ENCODE measurements around the gene ZNF565. TPM values are rescaled to one million over a fixed set of nuclear protein-coding genes. Genes with fewer than 3 reads are reported as not detected.
"Not testable (repeated sequence)": the region's sequence is repeated elsewhere in the genome, so short reads cannot be mapped to it uniquely, and the experiment has no call there.

ZNF565 gene
- polyA plus RNA-seq, 1 experiment, result 3.4 TPM

- DNase-seq (ENCODE audit: low read depth, low spot score), result no peak
- Histone ChIP-seq H3K9me3 (ENCODE audit: control insufficient read depth, insufficient read depth, low read length) (peaks cover 26% of the 10 kb centered on the region), H3K27ac (ENCODE audit: low read depth, low read length) (no peak overlapping the region), H3K4me3 (ENCODE audit: low read depth, low read length) (peak overlapping the region; percentile 45; the same call in 1 of the 2 replicates), H3K27me3 (ENCODE audit: control insufficient read depth, insufficient read depth, low read length) (peaks cover 13% of the 10 kb centered on the region)
- ChIA-PET CTCF (no interaction called here), POLR2A (no interaction called here)
- no peak for TF ChIP-seq CTCF (IDR thresholded peaks at IDR 0.05; ENCODE audit: low read depth, low read length)
Observed at GRCh38 chr19:36246006-36246481, 31.6 kb upstream of the ZNF565 start.

- ChIA-PET CTCF (no interaction called here), POLR2A (no interaction called here)
- Histone ChIP-seq H3K27ac (ENCODE audit: low read depth, low read length) (no peak overlapping the region), H3K27me3 (ENCODE audit: control insufficient read depth, insufficient read depth, low read length) (peaks cover 13% of the 10 kb centered on the region), H3K4me3 (ENCODE audit: low read depth, low read length) (peak overlapping the region; percentile 45), H3K9me3 (ENCODE audit: control insufficient read depth, insufficient read depth, low read length) (peaks cover 27% of the 10 kb centered on the region)
- TF ChIP-seq CTCF (IDR thresholded peaks at IDR 0.05; ENCODE audit: low read depth, low read length), result no peak
- DNase-seq (ENCODE audit: low read depth, low spot score), result no peak
Observed at GRCh38 chr19:36245210-36246005, 30.9 kb upstream of the ZNF565 start.

GRCh38 chr19:36244066-36244465, 29.6 kb upstream of the ZNF565 start:
- Histone ChIP-seq H3K9me3 (ENCODE audit: control insufficient read depth, insufficient read depth, low read length) (peaks cover 31% of the 10 kb centered on the region), H3K4me3 (ENCODE audit: low read depth, low read length) (no peak overlapping the region), H3K27me3 (ENCODE audit: control insufficient read depth, insufficient read depth, low read length) (peaks cover 13% of the 10 kb centered on the region), H3K27ac (ENCODE audit: low read depth, low read length) (no peak overlapping the region)
- ChIA-PET CTCF (no interaction called here), POLR2A (no interaction called here)
- no peak for DNase-seq (ENCODE audit: low read depth, low spot score)
- no peak for TF ChIP-seq CTCF (IDR thresholded peaks at IDR 0.05; ENCODE audit: low read depth, low read length)

- Histone ChIP-seq H3K9me3 (ENCODE audit: control insufficient read depth, insufficient read depth, low read length) (peaks cover 46% of the 10 kb centered on the region), H3K27ac (ENCODE audit: low read depth, low read length) (no peak overlapping the region), H3K27me3 (ENCODE audit: control insufficient read depth, insufficient read depth, low read length) (no peaks in the 10 kb centered on the region), H3K4me3 (ENCODE audit: low read depth, low read length) (no peak overlapping the region)
- DNase-seq (ENCODE audit: low read depth, low spot score), result no peak
- POLR2A ChIA-PET, result no interaction called here
- no peak for TF ChIP-seq CTCF (IDR thresholded peaks at IDR 0.05; ENCODE audit: low read depth, low read length)
- CTCF ChIA-PET, result no interaction called here
Observed at GRCh38 chr19:36236946-36237310, 22.5 kb upstream of the ZNF565 start.

GRCh38 chr19:36236304-36236945, 22.0 kb upstream of the ZNF565 start:
- no peak for DNase-seq (ENCODE audit: low read depth, low spot score)
- Histone ChIP-seq H3K4me3 (ENCODE audit: low read depth, low read length) (no peak overlapping the region), H3K9me3 (ENCODE audit: control insufficient read depth, insufficient read depth, low read length) (peaks cover 50% of the 10 kb centered on the region), H3K27me3 (ENCODE audit: control insufficient read depth, insufficient read depth, low read length) (no peaks in the 10 kb centered on the region), H3K27ac (ENCODE audit: low read depth, low read length) (no peak overlapping the region)
- POLR2A ChIA-PET, result no interaction called here
- CTCF ChIA-PET, result no interaction called here
- TF ChIP-seq CTCF (IDR thresholded peaks at IDR 0.05; ENCODE audit: low read depth, low read length), result no peak

GRCh38 chr19:36233626-36234025, 19.2 kb upstream of the ZNF565 start:
- DNase-seq (ENCODE audit: low read depth, low spot score); H3K4me3 ChIP-seq (ENCODE audit: low read depth, low read length); CTCF ChIA-PET; H3K27ac ChIP-seq (ENCODE audit: low read depth, low read length); POLR2A ChIA-PET; H3K27me3 ChIP-seq (ENCODE audit: control insufficient read depth, insufficient read depth, low read length): not testable (repeated sequence)
- peaks cover 58% of the 10 kb centered on the region for H3K9me3 ChIP-seq (ENCODE audit: control insufficient read depth, insufficient read depth, low read length)

All from AG04450 (cell line).